HepG2 (cell line): ENCODE data around the gene LINS1.

ENCODE experiments used
- BRCA1 ChIP-seq: sonication (generic); formaldehyde crosslinking; IDR thresholded peaks from 2 replicates; pipeline ENCODE4 v1.4.0; 2020; ENCODE audit warnings: missing genetic modification reagents
- CCAR2 ChIP-seq: fragments of 200-400 bp; formaldehyde crosslinking; optimal IDR thresholded peaks from 2 replicates; pipeline ENCODE3; 2018; ENCODE audit warnings: low read depth, mild to moderate bottlenecking, low read length, moderate library complexity
- CTCF ChIP-seq: sonication (generic); formaldehyde crosslinking; IDR thresholded peaks from 2 replicates; pipeline ENCODE4 v1.5.0; 2020; ENCODE audit warnings: mild to moderate bottlenecking, missing genetic modification reagents, moderate library complexity
- GLI4 ChIP-seq: sonication (generic); formaldehyde crosslinking; IDR thresholded peaks from 2 replicates; pipeline ENCODE4 v1.5.1; 2020; ENCODE audit warnings: missing genetic modification reagents, mild to moderate bottlenecking, moderate library complexity, borderline replicate concordance
- HCFC1 ChIP-seq: fragments of 150-350 bp; IDR thresholded peaks from 2 replicates; pipeline ENCODE4 v1.6.1; 2014; ENCODE audit warnings: low read depth, low read length
- JUND ChIP-seq: sonication (generic); formaldehyde crosslinking; IDR thresholded peaks from 2 replicates; pipeline ENCODE4 v1.8.0; 2022; ENCODE audit warnings: mild to moderate bottlenecking, missing genetic modification reagents
- MAFG ChIP-seq: sonication (generic); formaldehyde crosslinking; IDR thresholded peaks from 2 replicates; pipeline ENCODE4 v1.5.1; 2020; ENCODE audit warnings: mild to moderate bottlenecking, missing genetic modification reagents
- NR1H2 ChIP-seq: sonication (generic); formaldehyde crosslinking; IDR thresholded peaks from 2 replicates; pipeline ENCODE4 v1.8.1; 2022; ENCODE audit warnings: low read depth, missing genetic modification reagents, borderline replicate concordance
- ZNF10 ChIP-seq: sonication (generic); formaldehyde crosslinking; IDR thresholded peaks from 2 replicates; pipeline ENCODE4 v1.4.0; 2020; ENCODE audit warnings: mild to moderate bottlenecking, low read depth, missing genetic modification reagents, borderline replicate concordance
- ZNF138 ChIP-seq: sonication (generic); formaldehyde crosslinking; IDR thresholded peaks from 2 replicates; pipeline ENCODE4 v1.5.0; 2020; ENCODE audit warnings: mild to moderate bottlenecking, low read depth, missing genetic modification reagents
- ZNF24 ChIP-seq: fragments of 450-650 bp; IDR thresholded peaks from 2 replicates; pipeline ENCODE4 v1.6.1; 2017; ENCODE audit warnings: antibody characterized with exemption, mild to moderate bottlenecking
- ZNF337 ChIP-seq: sonication (generic); formaldehyde crosslinking; IDR thresholded peaks from 2 replicates; pipeline ENCODE4 v1.5.1; 2020; ENCODE audit warnings: missing genetic modification reagents, low read depth, mild to moderate bottlenecking, borderline replicate concordance
- ZNF687 ChIP-seq: sonication (generic); formaldehyde crosslinking; IDR thresholded peaks from 2 replicates; pipeline ENCODE4 v1.5.1; 2020; ENCODE audit warnings: mild to moderate bottlenecking, missing genetic modification reagents, moderate library complexity

- TF ChIP-seq ZNF10 (no peak), MAFG (CRISPR knock-in tag) (no peak), HCFC1 (no peak), JUND (no peak), ZNF24 (no peak), BRCA1 (CRISPR knock-in tag) (no peak), CCAR2 (no peak), ZNF687 (CRISPR knock-in tag) (no peak), GLI4 (no peak), ZNF337 (no peak), NR1H2 (CRISPR knock-in tag) (no peak), CTCF (CRISPR knock-in tag) (no peak), ZNF138 (CRISPR knock-in tag) (no peak)
These were observed 10.1 kb downstream of the LINS1 start for GRCh38 chr15:100591835-100592234.
